ENCODE measurements around the gene ELF2. TPM values are rescaled to one million over a fixed set of nuclear protein-coding genes. Genes with fewer than 3 reads are reported as not detected.

ELF2 gene
- polyA plus RNA-seq, 1 donor from 2014 or later: 105 TPM

GRCh38 chr4:139142980-139143379 lies 34.0 kb downstream of the ELF2 start:
- no peaks in the 10 kb centered on the region for H3K36me3 ChIP-seq (ENCODE audit: insufficient read depth, low read length)
- no peak overlapping the region for H3K9ac ChIP-seq (ENCODE audit: low read length)
- no peaks in the 10 kb centered on the region for H3K9me3 ChIP-seq (ENCODE audit: low read length)
- no peaks in the 10 kb centered on the region for H4K20me1 ChIP-seq (ENCODE audit: insufficient read depth)
- H2AFZ ChIP-seq (ENCODE audit: low read depth, low read length): no peak overlapping the region
- no peaks in the 10 kb centered on the region for H3K27me3 ChIP-seq (ENCODE audit: insufficient read depth, low read depth, low read length)
- no peak overlapping the region for H3K4me2 ChIP-seq (ENCODE audit: low read length)
- no peak overlapping the region for H3K27ac ChIP-seq (ENCODE audit: low read length)
- H3K4me3 ChIP-seq (ENCODE audit: low read length): no peak overlapping the region
- H3K9me2 ChIP-seq (ENCODE audit: insufficient read depth, low read length): no peaks in the 10 kb centered on the region
- H3F3A ChIP-seq (ENCODE audit: insufficient read depth, low read length, poor library complexity, severe bottlenecking): no peaks in the 10 kb centered on the region
- peaks cover 74% of the 10 kb centered on the region for H3K79me2 ChIP-seq (replicated peaks; ENCODE audit: insufficient read depth, low read length)
- no peak for TF ChIP-seq MXI1 (conservative IDR thresholded peaks at IDR 0.05; ENCODE audit: poor library complexity, severe bottlenecking)
- no peak for TF ChIP-seq EZH2 (IDR thresholded peaks at IDR 0.05; ENCODE audit: borderline replicate concordance, insufficient read depth, low read length, poor library complexity, severe bottlenecking)
- no peak for TF ChIP-seq POLR2AphosphoS5 (IDR thresholded peaks at IDR 0.05)
- no peak for TF ChIP-seq RAD21 (conservative IDR thresholded peaks at IDR 0.05)
- TF ChIP-seq TAF1 (IDR thresholded peaks at IDR 0.05; ENCODE audit: low read depth): no peak
- no peak for TF ChIP-seq CTCF (IDR thresholded peaks at IDR 0.05; ENCODE audit: poor library complexity, severe bottlenecking)
- no peak for TF ChIP-seq REST (IDR thresholded peaks at IDR 0.05; ENCODE audit: borderline replicate concordance)

GRCh38 chr4:139142087-139142486 lies 34.9 kb downstream of the ELF2 start:
- H3K27me3 ChIP-seq (ENCODE audit: insufficient read depth, low read depth, low read length): no peaks in the 10 kb centered on the region
- H3K4me2 ChIP-seq (ENCODE audit: low read length): no peak overlapping the region
- no peak overlapping the region for H3K4me3 ChIP-seq (ENCODE audit: low read length)
- H4K20me1 ChIP-seq (ENCODE audit: insufficient read depth): no peaks in the 10 kb centered on the region
- H3K9ac ChIP-seq (ENCODE audit: low read length): no peak overlapping the region
- no peak overlapping the region for H3K27ac ChIP-seq (ENCODE audit: low read length)
- no peaks in the 10 kb centered on the region for H3K9me2 ChIP-seq (ENCODE audit: insufficient read depth, low read length)
- no peaks in the 10 kb centered on the region for H3F3A ChIP-seq (ENCODE audit: insufficient read depth, low read length, poor library complexity, severe bottlenecking)
- H2AFZ ChIP-seq (ENCODE audit: low read depth, low read length): no peak overlapping the region
- H3K36me3 ChIP-seq (ENCODE audit: insufficient read depth, low read length): peaks cover 5% of the 10 kb centered on the region
- H3K9me3 ChIP-seq (ENCODE audit: low read length): no peaks in the 10 kb centered on the region
- TF ChIP-seq RAD21 (conservative IDR thresholded peaks at IDR 0.05) (no peak), TAF1 (IDR thresholded peaks at IDR 0.05; ENCODE audit: low read depth) (no peak), SMC3 (conservative IDR thresholded peaks at IDR 0.05; ENCODE audit: poor library complexity) (no peak), CTCF (IDR thresholded peaks at IDR 0.05; ENCODE audit: poor library complexity, severe bottlenecking) (no peak), REST (IDR thresholded peaks at IDR 0.05; ENCODE audit: borderline replicate concordance) (no peak), EZH2 (IDR thresholded peaks at IDR 0.05; ENCODE audit: borderline replicate concordance, insufficient read depth, low read length, poor library complexity, severe bottlenecking) (no peak), EP300 (conservative IDR thresholded peaks at IDR 0.05; ENCODE audit: poor library complexity, severe bottlenecking) (no peak), MXI1 (conservative IDR thresholded peaks at IDR 0.05; ENCODE audit: poor library complexity, severe bottlenecking) (no peak), POLR2AphosphoS5 (IDR thresholded peaks at IDR 0.05) (no peak)
- H3K79me2 ChIP-seq (replicated peaks; ENCODE audit: insufficient read depth, low read length): peaks cover 74% of the 10 kb centered on the region

Data from neural cell (in vitro differentiated cells).